GM12892 (cell line): ENCODE data around the gene CCT2.

ENCODE experiments used
- POLR2A ChIP-seq: IDR thresholded peaks from 2 replicates; pipeline ENCODE4 v1.6.1; 2011; ENCODE audit warnings: low read depth, low read length, control low read depth
- TAF1 ChIP-seq: IDR thresholded peaks from 2 replicates; pipeline ENCODE4 v1.6.1; 2011; ENCODE audit warnings: low read depth, mild to moderate bottlenecking, control low read depth, low read length, borderline replicate concordance

- TF ChIP-seq POLR2A (no peak), TAF1 (no peak)
These were observed 25.5 kb downstream of the CCT2 start, which contains the start of gene LRRC10 for GRCh38 chr12:69610729-69611128.
